Upper lobe of right lung (tissue), 1 donor: ENCODE data around the gene SRL. TPM values are rescaled to one million over a fixed set of nuclear protein-coding genes. Genes with fewer than 3 reads are reported as not detected.

Source experiments
- ATAC-seq: fragments of 200-7000 bp; cut with Tn5 transposase; one replicate; pipeline ENCODE4 v1.9.1; 2020; ENCODE audit warnings: mild to moderate bottlenecking, moderate library complexity
- DNase-seq: peaks from one replicate; pipeline ENCODE4 v3.0.0-alpha.2; 2020
- H3K27ac ChIP-seq: fragments of 200-600 bp; one replicate; pipeline ENCODE4 v1.8.0; 2022
- H3K27me3 ChIP-seq: fragments of 200-600 bp; one replicate; pipeline ENCODE4 v1.8.0; 2022; ENCODE audit warnings: mild to moderate bottlenecking
- H3K36me3 ChIP-seq: fragments of 200-600 bp; one replicate; pipeline ENCODE4 v1.8.0; 2022
- H3K4me1 ChIP-seq: fragments of 200-600 bp; one replicate; pipeline ENCODE4 v1.8.0; 2022
- H3K4me3 ChIP-seq: fragments of 200-600 bp; one replicate; pipeline ENCODE4 v1.8.0; 2022; ENCODE audit warnings: mild to moderate bottlenecking
- H3K9me3 ChIP-seq: fragments of 200-600 bp; one replicate; pipeline ENCODE4 v1.8.0; 2022
- intact Hi-C: fragments of 100-400 bp; cut with DNase I; formaldehyde crosslinking; loops from one replicate; pipeline ENCODE4 v1.11.0; 2022
- total RNA-seq: library from RNA; stranded (reverse); fragmentation: NEBNext Ultra II Directional; extraction: Animal tissue kit (Norgen Biotek cat#: 25700); gene quantifications from one replicate; pipeline ENCODE4 v1.2.1, GENCODE V29; 2021
- TF ChIP-seq, protein P1 (sequence below): fragments of 200-600 bp; IDR thresholded peaks from one replicate; pipeline ENCODE4 v1.8.0; 2022; ENCODE audit warnings: antibody characterized with exemption
- donor health status: DM: no; HTN: yes; CAD: no; lungs with severe emphysema.

The SRL gene
- total RNA-seq, 1 donor from 2014 or later, result 0.64 TPM

DNA sequence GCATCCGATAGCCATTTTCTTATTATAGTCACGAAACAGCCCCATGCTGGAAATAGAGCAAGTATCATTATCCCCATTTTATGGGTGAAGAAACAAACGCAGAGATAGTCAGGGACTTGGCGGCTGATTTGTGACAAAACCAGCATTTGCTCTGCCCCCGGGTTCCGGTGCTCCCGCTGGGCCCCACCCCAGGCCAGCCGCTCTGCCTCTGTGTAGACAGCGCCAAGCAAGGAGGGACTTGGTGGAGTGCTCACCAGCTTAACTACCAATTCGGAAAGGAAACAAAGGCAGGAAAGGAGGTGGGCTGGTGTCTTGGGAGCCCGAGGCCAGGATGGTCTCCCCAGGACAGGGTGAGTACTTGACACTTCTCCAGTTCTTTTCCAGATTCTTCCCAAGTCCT, 10.0 kb downstream of the SRL start:
- TF ChIP-seq, protein P1, sequence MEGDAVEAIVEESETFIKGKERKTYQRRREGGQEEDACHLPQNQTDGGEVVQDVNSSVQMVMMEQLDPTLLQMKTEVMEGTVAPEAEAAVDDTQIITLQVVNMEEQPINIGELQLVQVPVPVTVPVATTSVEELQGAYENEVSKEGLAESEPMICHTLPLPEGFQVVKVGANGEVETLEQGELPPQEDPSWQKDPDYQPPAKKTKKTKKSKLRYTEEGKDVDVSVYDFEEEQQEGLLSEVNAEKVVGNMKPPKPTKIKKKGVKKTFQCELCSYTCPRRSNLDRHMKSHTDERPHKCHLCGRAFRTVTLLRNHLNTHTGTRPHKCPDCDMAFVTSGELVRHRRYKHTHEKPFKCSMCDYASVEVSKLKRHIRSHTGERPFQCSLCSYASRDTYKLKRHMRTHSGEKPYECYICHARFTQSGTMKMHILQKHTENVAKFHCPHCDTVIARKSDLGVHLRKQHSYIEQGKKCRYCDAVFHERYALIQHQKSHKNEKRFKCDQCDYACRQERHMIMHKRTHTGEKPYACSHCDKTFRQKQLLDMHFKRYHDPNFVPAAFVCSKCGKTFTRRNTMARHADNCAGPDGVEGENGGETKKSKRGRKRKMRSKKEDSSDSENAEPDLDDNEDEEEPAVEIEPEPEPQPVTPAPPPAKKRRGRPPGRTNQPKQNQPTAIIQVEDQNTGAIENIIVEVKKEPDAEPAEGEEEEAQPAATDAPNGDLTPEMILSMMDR, result no peak
- H3K4me1 ChIP-seq, result peaks cover 7% of the 10 kb centered on the region
- DNase-seq (no peak), ATAC-seq (no peak)
- no peaks in the 10 kb centered on the region for H3K9me3 ChIP-seq
- intact Hi-C loops, result no loop called here
- no peaks in the 10 kb centered on the region for H3K27me3 ChIP-seq
- no peaks in the 10 kb centered on the region for H3K36me3 ChIP-seq
- H3K27ac ChIP-seq, result no peak overlapping the region
- H3K4me3 ChIP-seq, result no peak overlapping the region

DNA sequence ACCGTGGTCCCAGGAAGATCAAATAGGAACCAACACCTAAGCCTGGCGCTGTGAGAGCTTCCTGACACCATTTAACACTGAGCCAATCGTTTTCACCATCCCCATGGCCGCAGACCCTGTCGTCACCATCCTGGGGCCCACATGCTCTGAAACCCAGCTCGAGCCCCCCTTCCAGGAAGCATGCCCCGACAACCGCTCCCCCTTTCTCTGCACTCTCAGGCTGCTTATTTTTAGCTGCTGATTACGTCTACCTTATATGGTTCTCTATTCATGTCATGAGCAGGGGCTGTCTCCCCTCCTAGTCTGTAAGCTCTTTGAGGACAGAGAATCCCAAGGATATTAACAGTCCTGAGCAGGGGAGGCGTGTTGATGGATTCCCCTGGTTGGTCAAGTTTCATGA, 10.5 kb downstream of the SRL start:
- H3K27ac ChIP-seq, result no peak overlapping the region
- H3K4me3 ChIP-seq, result no peak overlapping the region
- H3K27me3 ChIP-seq, result no peaks in the 10 kb centered on the region
- ATAC-seq, result no peak
- intact Hi-C loops, result no loop called here
- peaks cover 7% of the 10 kb centered on the region for H3K4me1 ChIP-seq
- H3K36me3 ChIP-seq, result no peaks in the 10 kb centered on the region
- no peaks in the 10 kb centered on the region for H3K9me3 ChIP-seq
- TF ChIP-seq, protein P1, result no peak
- no peak for DNase-seq

DNA sequence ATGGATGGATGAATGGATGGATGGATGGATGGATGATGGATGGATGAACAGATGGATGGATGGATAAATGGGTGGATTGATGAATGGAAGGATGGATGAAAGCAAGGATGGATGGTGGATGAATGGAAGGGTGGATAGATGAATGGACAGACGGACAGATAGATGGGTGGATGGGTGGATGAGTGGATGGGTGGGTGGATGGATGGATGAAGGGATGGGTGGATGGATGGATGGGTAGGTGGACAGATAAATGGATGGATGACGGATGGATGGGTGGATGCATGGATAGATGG, 14.9 kb downstream of the SRL start:
- Histone ChIP-seq H3K4me3 (no peak overlapping the region), H3K36me3 (no peaks in the 10 kb centered on the region), H3K4me1 (no peaks in the 10 kb centered on the region), H3K9me3 (no peaks in the 10 kb centered on the region), H3K27me3 (no peaks in the 10 kb centered on the region), H3K27ac (no peak overlapping the region)
- intact Hi-C loops, result no loop called here
- TF ChIP-seq, protein P1, result no peak
- no peak for ATAC-seq
- no peak for DNase-seq

DNA sequence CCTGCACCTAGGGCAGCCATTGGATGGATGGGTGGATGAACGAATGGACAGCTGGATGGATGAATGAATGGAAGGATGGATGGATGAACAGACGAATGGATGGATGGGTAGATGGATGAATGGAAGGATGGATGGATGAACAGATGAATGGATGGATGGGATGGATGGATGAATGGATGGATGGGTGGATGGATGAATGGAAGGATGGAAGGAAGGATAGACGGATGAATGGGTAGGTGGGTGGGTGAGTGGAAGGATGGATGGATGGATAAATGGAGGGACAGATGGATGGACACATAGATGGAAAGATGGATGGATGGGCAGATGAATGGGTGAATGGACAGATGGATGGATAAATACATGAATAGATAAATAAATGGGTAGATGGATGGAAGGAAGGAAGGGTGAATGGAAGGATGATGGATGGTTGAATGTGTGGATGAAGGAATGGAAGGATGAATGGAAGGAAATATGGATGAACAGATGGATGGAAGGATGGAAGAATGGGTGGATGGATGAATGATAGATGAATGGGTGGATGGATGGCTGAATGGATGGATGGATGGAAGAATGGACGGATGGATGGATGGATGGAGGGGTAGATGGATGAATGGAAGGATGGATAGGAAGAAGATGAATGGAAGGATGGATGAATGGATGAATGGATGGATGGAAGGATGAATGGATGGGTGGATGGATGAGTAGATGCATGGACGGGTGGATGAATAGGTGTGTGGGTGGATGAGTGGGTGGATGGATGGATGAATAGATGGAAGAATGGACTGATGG, 15.4 kb downstream of the SRL start:
- no peaks in the 10 kb centered on the region for H3K36me3 ChIP-seq
- intact Hi-C loops, result no loop called here
- DNase-seq (no peak), ATAC-seq (no peak)
- H3K9me3 ChIP-seq, result no peaks in the 10 kb centered on the region
- no peaks in the 10 kb centered on the region for H3K27me3 ChIP-seq
- H3K4me1 ChIP-seq, result no peaks in the 10 kb centered on the region
- no peak overlapping the region for H3K4me3 ChIP-seq
- TF ChIP-seq, protein P1, result no peak
- H3K27ac ChIP-seq, result no peak overlapping the region

DNA sequence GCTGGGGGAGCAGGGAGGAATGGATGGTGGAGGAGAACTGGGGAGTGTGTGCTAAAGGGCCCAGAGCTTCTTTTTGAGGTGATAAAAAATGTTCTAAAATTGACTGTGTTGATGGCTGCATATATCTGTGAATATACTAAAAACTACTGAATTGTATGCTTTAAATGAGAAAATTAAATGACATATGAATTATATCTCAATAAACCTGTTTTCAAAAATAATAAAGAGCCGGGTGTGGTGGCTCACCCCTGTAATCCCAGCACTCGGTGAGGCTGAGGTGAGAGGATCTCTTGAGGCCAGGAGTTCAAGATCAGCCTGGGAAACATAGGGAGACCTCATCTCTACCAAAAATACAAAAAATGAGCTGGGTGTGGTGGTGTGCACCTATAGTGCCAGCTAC, 16.8 kb downstream of the SRL start:
- intact Hi-C loops, result no loop called here
- no peak for ATAC-seq
- TF ChIP-seq, protein P1, result no peak
- H3K27ac ChIP-seq, result no peak overlapping the region
- H3K9me3 ChIP-seq, result no peaks in the 10 kb centered on the region
- H3K4me1 ChIP-seq, result no peaks in the 10 kb centered on the region
- no peaks in the 10 kb centered on the region for H3K36me3 ChIP-seq
- H3K27me3 ChIP-seq, result no peaks in the 10 kb centered on the region
- DNase-seq, result no peak
- H3K4me3 ChIP-seq, result no peak overlapping the region

DNA sequence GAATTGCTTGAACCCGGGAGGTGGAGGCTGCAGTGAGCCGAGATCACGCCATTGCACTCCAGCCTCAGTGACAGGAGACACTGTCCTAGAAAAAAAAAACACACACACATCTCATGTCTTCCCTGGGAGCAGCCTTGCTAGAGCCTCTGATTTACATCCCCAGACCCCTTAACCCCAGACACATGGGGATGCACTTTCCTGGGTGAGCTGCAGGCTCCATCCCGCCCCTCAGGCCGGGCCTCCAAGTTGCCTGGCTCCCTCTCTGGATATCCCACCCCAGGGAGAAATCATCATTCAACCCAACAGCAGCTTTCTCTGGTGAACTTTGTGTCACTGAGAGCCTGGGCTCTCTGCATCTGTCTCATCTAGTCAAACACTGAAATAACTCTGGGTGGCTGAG, 21.5 kb downstream of the SRL start:
- H3K27me3 ChIP-seq, result no peaks in the 10 kb centered on the region
- peaks cover 11% of the 10 kb centered on the region for H3K4me1 ChIP-seq
- intact Hi-C loops, result no loop called here
- no peaks in the 10 kb centered on the region for H3K9me3 ChIP-seq
- TF ChIP-seq, protein P1, result no peak
- H3K4me3 ChIP-seq, result no peak overlapping the region
- no peak for DNase-seq
- no peaks in the 10 kb centered on the region for H3K36me3 ChIP-seq
- no peak for ATAC-seq
- no peak overlapping the region for H3K27ac ChIP-seq
